GM23248 (cell line): ENCODE measurements around the gene MRPS26. TPM values are rescaled to one million over a fixed set of nuclear protein-coding genes. Genes with fewer than 3 reads are reported as not detected.
"Not testable (repeated sequence)": the region's sequence is repeated elsewhere in the genome, so short reads cannot be mapped to it uniquely, and the experiment has no call there.

Source experiments
- DNase-seq: peaks from one replicate; pipeline ENCODE4 v3.0.0-alpha.2; 2015
- H2AFZ ChIP-seq: fragments of 200-600 bp; sonication (generic); 2 replicates; pipeline ENCODE4 v1.6.1; 2016; ENCODE audit warnings: antibody characterized with exemption
- H3F3A ChIP-seq: fragments of 200-600 bp; sonication (generic); 2 replicates; pipeline ENCODE4 v1.6.1; 2016; ENCODE audit warnings: mild to moderate bottlenecking, antibody characterized with exemption, mixed run types; ENCODE audit not compliant: insufficient read depth
- H3K27ac ChIP-seq: fragments of 200-600 bp; sonication (generic); 2 replicates; pipeline ENCODE4 v1.5.1; 2016; ENCODE audit warnings: mild to moderate bottlenecking
- H3K27me3 ChIP-seq: fragments of 200-600 bp; sonication (generic); replicated peaks from 2 replicates; pipeline ENCODE4 v1.6.1; 2016; ENCODE audit warnings: mild to moderate bottlenecking; ENCODE audit not compliant: insufficient read depth
- H3K36me3 ChIP-seq: fragments of 200-600 bp; sonication (generic); 2 replicates; pipeline ENCODE4 v1.6.1; 2016; ENCODE audit warnings: low read depth, mild to moderate bottlenecking
- H3K4me1 ChIP-seq: fragments of 200-600 bp; sonication (generic); 2 replicates; pipeline ENCODE4 v1.6.1; 2016; ENCODE audit warnings: mild to moderate bottlenecking; ENCODE audit not compliant: insufficient read depth
- H3K4me2 ChIP-seq: fragments of 200-600 bp; sonication (generic); one replicate; pipeline ENCODE4 v1.6.1; 2016; ENCODE audit warnings: mild to moderate bottlenecking; ENCODE audit not compliant: unreplicated experiment
- H3K4me3 ChIP-seq: fragments of 200-600 bp; sonication (generic); 2 replicates; pipeline ENCODE4 v1.5.1; 2016; ENCODE audit warnings: mild to moderate bottlenecking
- H3K79me2 ChIP-seq: fragments of 200-600 bp; sonication (generic); 2 replicates; pipeline ENCODE4 v1.6.1; 2016; ENCODE audit warnings: mild to moderate bottlenecking; ENCODE audit not compliant: insufficient read depth
- H3K9ac ChIP-seq: fragments of 200-600 bp; sonication (generic); 2 replicates; pipeline ENCODE4 v1.6.1; 2016; ENCODE audit warnings: mild to moderate bottlenecking
- H3K9me2 ChIP-seq: fragments of 200-600 bp; sonication (generic); 2 replicates; pipeline ENCODE4 v1.6.1; 2016; ENCODE audit warnings: mixed run types, mild to moderate bottlenecking, moderate library complexity; ENCODE audit not compliant: insufficient read depth
- H3K9me3 ChIP-seq: fragments of 200-600 bp; sonication (generic); one replicate; pipeline ENCODE4 v1.6.1; 2017; ENCODE audit warnings: low read depth
- H4K20me1 ChIP-seq: fragments of 200-600 bp; sonication (generic); 2 replicates; pipeline ENCODE4 v1.6.0; 2016; ENCODE audit not compliant: insufficient read depth
- EZH2 ChIP-seq: fragments of 200-600 bp; sonication (generic); IDR thresholded peaks from 2 replicates; pipeline ENCODE4 v1.6.1; 2018; ENCODE audit warnings: antibody characterized with exemption, mild to moderate bottlenecking; ENCODE audit not compliant: insufficient read depth, poor library complexity, severe bottlenecking
- EZH2phosphoT487 ChIP-seq: fragments of 200-600 bp; sonication (generic); IDR thresholded peaks from 2 replicates; pipeline ENCODE4 v1.6.1; 2018; ENCODE audit warnings: antibody characterized with exemption, moderate library complexity, mild to moderate bottlenecking, low read depth; ENCODE audit not compliant: insufficient read depth
- WGBS, 2 experiments: methylation state at CpG; one replicate each; pipeline ENCODE4 v1.1.6; 2015 to 2017; ENCODE audit warnings: low lambda C conversion rate in 2 of 2, low coverage in 1 of 2; ENCODE audit errors: missing lambda C conversion rate in 2 of 2; 5-methylcytosine and 5-hydroxymethylcytosine counted together
- in situ Hi-C: fragments of 300-500 bp; cut with MboI; formaldehyde crosslinking; loops from 2 replicates; pipeline ENCODE4 v1.15.0; 2020
- polyA plus RNA-seq: library from polyadenylated mRNA; unstranded; fragments of >200 nt; fragmentation: Nextera tagmentation; extraction: Ambion mirVana; gene quantifications from 2 replicates; pipeline ENCODE4 v1.2.1, GENCODE V29; 2016
- total RNA-seq: library from RNA; depleted of rRNA; stranded (reverse); fragments of >200 nt; shearing (Covaris generic); gene quantifications from 2 replicates; pipeline ENCODE4 v1.2.3, GENCODE V29; 2014

MRPS26 gene
- total and polyA plus RNA-seq, 2 experiments from 2014 or later: 44.5 to 48.2 TPM

- H3K27ac ChIP-seq: no peak overlapping the region
- H3K4me1 ChIP-seq: peaks cover 18% of the 10 kb centered on the region
- no peaks in the 10 kb centered on the region for H3K79me2 ChIP-seq
- no peak for DNase-seq
- H3K4me2 ChIP-seq: peak overlapping the region; percentile 75
- H3K9me2 ChIP-seq: no peaks in the 10 kb centered on the region
- WGBS, 2 experiments: 43 to 52% methylated on average over 14 to 16 of the region's 16 CpGs
- no peaks in the 10 kb centered on the region for H3K36me3 ChIP-seq
- H3K27me3 ChIP-seq: no peaks in the 10 kb centered on the region
- peak overlapping the region; percentile 75 for H2AFZ ChIP-seq
- no peaks in the 10 kb centered on the region for H3K9me3 ChIP-seq
- H3K4me3 ChIP-seq: peak overlapping the region; percentile 67
- TF ChIP-seq EZH2: no peak
- TF ChIP-seq EZH2phosphoT487: no peak
- H3F3A ChIP-seq: peaks cover 21% of the 10 kb centered on the region
- H4K20me1 ChIP-seq: no peaks in the 10 kb centered on the region
- in situ Hi-C loops: no loop called here
- peak overlapping the region; percentile 69; the same call in 1 of the 2 replicates for H3K9ac ChIP-seq
Measured at GRCh38 chr20:3071266-3071609, 25.4 kb downstream of the MRPS26 start.

- Histone ChIP-seq H3K79me2 (no peaks in the 10 kb centered on the region), H3K27me3 (no peaks in the 10 kb centered on the region), H3K4me2 (peak within 1 kb of the TSS; percentile 75), H4K20me1 (no peaks in the 10 kb centered on the region), H2AFZ (peak within 1 kb of the TSS; percentile 75), H3K9me3 (no peaks in the 10 kb centered on the region), H3K27ac (no peak within 1 kb of the TSS), H3K9me2 (no peaks in the 10 kb centered on the region), H3F3A (peaks cover 20% of the 10 kb centered on the region), H3K4me1 (peaks cover 14% of the 10 kb centered on the region), H3K4me3 (peak within 1 kb of the TSS; percentile 67), H3K9ac (peak within 1 kb of the TSS; percentile 69), H3K36me3 (no peaks in the 10 kb centered on the region)
- DNase-seq: peak; percentile 50
- 0 out of 2 replicates have a peak, but pooled peaks have one; percentile 20 for TF ChIP-seq EZH2phosphoT487
- no peak for TF ChIP-seq EZH2
- in situ Hi-C loops: no loop called here
- WGBS, 2 experiments: 7 to 9% methylated on average over 63 to 71 of the region's 95 CpGs
Measured at GRCh38 chr20:3071610-3072529, 26.0 kb downstream of the MRPS26 start, which contains the start of gene OXT. Gene OXT, plus strand, starts transcription at chr20:3071620. Its CDS starts 36 bp downstream, at chr20:3071656.

- Histone ChIP-seq H3K9me3 (no peaks in the 10 kb centered on the region), H4K20me1 (no peaks in the 10 kb centered on the region), H3K9ac (peak overlapping the region; percentile 69; the same call in 1 of the 2 replicates), H3K79me2 (no peaks in the 10 kb centered on the region), H3K4me3 (peak overlapping the region; percentile 67), H2AFZ (peak overlapping the region; percentile 75), H3K4me1 (0 out of 2 replicates have a peak, but pooled peaks cover 6% of the 10 kb centered on the region), H3K36me3 (no peaks in the 10 kb centered on the region), H3K27me3 (no peaks in the 10 kb centered on the region), H3K9me2 (no peaks in the 10 kb centered on the region), H3K27ac (no peak overlapping the region), H3K4me2 (no peak overlapping the region), H3F3A (peaks cover 12% of the 10 kb centered on the region)
- in situ Hi-C loops: no loop called here
- 67 to 72% methylated on average over 22 of the region's 22 CpGs for WGBS, 2 experiments
- TF ChIP-seq EZH2phosphoT487 (no peak), EZH2 (no peak)
- no peak for DNase-seq
Measured at GRCh38 chr20:3072530-3073250, 26.8 kb downstream of the MRPS26 start.

GRCh38 chr20:3073251-3073643 lies 27.4 kb downstream of the MRPS26 start:
- H3K27me3 ChIP-seq, in situ Hi-C loops, H3K4me1 ChIP-seq, H3K27ac ChIP-seq, H3K4me2 ChIP-seq, H3K9ac ChIP-seq, DNase-seq, H3K36me3 ChIP-seq, H3K9me2 ChIP-seq, H3K9me3 ChIP-seq, H4K20me1 ChIP-seq, H3F3A ChIP-seq, H2AFZ ChIP-seq, H3K4me3 ChIP-seq, H3K79me2 ChIP-seq: not testable (repeated sequence)
- 90 to 91% methylated on average over 8 of the region's 8 CpGs for WGBS, 2 experiments
